GM12878 (cell line): Measurements from ENCODE around the gene FSTL4. TPM values are rescaled to one million over a fixed set of nuclear protein-coding genes. Genes with fewer than 3 reads are reported as not detected.

Source experiments
- BCL11A ChIP-seq: IDR thresholded peaks from 2 replicates; pipeline ENCODE4 v1.6.1; 2011; ENCODE audit warnings: low read depth, low read length
- BCLAF1 ChIP-seq: fragments of 450-650 bp; IDR thresholded peaks from 2 replicates; pipeline ENCODE4 v1.6.1; 2017; ENCODE audit warnings: antibody characterized with exemption, mild to moderate bottlenecking, moderate library complexity
- CEBPZ ChIP-seq: fragments of 150-350 bp; IDR thresholded peaks from 2 replicates; pipeline ENCODE4 v1.6.1; 2016; ENCODE audit warnings: low read depth, low read length
- MTA2 ChIP-seq: fragments of 450-650 bp; IDR thresholded peaks from 2 replicates; pipeline ENCODE4 v1.6.1; 2016; ENCODE audit warnings: low read depth, mild to moderate bottlenecking, moderate library complexity
- POU2F2 ChIP-seq: IDR thresholded peaks from 3 replicates; pipeline ENCODE4 v1.6.1; 2011; ENCODE audit warnings: low read depth, mild to moderate bottlenecking, low read length, borderline replicate concordance
- ZNF592 ChIP-seq: fragments of 450-650 bp; IDR thresholded peaks from 2 replicates; pipeline ENCODE4 v1.6.1; 2017; ENCODE audit warnings: mild to moderate bottlenecking, moderate library complexity
- polyA plus RNA-seq, 11 experiments: library from polyadenylated mRNA; depleted of rRNA in 4 of 11; unstranded in 6 of 11; stranded (reverse) in 5 of 11; fragments of >200 nt; fragmentation: Nextera tagmentation in 4 of 11; fragmentation: Illumina TruSeq in 1 of 11; extraction: Ambion mirVana in 4 of 11; extraction: Trizol in 1 of 11; gene quantifications; 1 replicate in 1 of 11; 2 replicates in 10 of 11; pipeline versions ENCODE4 v1.2.1 to v1.2.3, GENCODE V29; 2011 to 2016; ENCODE audit warnings: inconsistent platforms in 2 of 11, missing spikeins in 2 of 11, low read depth in 1 of 11
- total RNA-seq, 4 experiments: library from RNA; depleted of rRNA in 3 of 4; stranded (reverse); fragments of >200 nt in 3 of 4; fragmentation: Illumina TruSeq in 1 of 4; extraction: Trizol in 1 of 4; gene quantifications; 2 replicates each; pipeline versions ENCODE4 v1.2.1 to v1.2.3, GENCODE V29; 2013 to 2021

Gene FSTL4
- total and polyA plus RNA-seq, 10 of the 15 experiments (the other 5 are each of a cell fraction or from before 2014, with no cell fraction given), result 0.01 to 0.79 (median 0.21) TPM; not detected in 6

- TF ChIP-seq ZNF592 (no peak), CEBPZ (no peak), POU2F2 (no peak), BCL11A (no peak), MTA2 (no peak), BCLAF1 (no peak)
These were observed 91.2 kb downstream of the FSTL4 start (continued) for GRCh38 chr5:133520991-133521706.
